A549 (cell line): Measurements from ENCODE around the gene NDUFS2. TPM values are rescaled to one million over a fixed set of nuclear protein-coding genes. Genes with fewer than 3 reads are reported as not detected.

ENCODE experiments used
- ATAC-seq, 2 experiments: fragments of 200-7000 bp in 1 of 2; fragments of >200 bp in 1 of 2; cut with Nextera tagmentation in 1 of 2; cut with Tn5 transposase in 1 of 2; 3 replicates each; pipeline versions ENCODE4 v1.8.0 to v1.9.1; 2018 to 2020; ENCODE audit warnings: mild to moderate bottlenecking in 1 of 2, moderate library complexity in 1 of 2
- CTCF ChIA-PET: fragments of 300-600 bp; sonication (Branson Sonifier 250); formaldehyde crosslinking; extraction: SDS; loops from one replicate; lab custom pipeline; 2021; ENCODE audit warnings: antibody characterized with exemption, inconsistent platforms; lab: Yijun Ruan, JAX
- POLR2A ChIA-PET: fragments of 350-600 bp; formaldehyde crosslinking; extraction: SDS; loops from one replicate; lab custom pipeline; 2021; ENCODE audit warnings: antibody characterized with exemption, inconsistent platforms; lab: Yijun Ruan, JAX
- DNase-seq, 2 experiments: peaks; one replicate each; pipeline versions ENCODE4 v3.0.0 to v3.0.0-alpha.2; 2011 to 2016; ENCODE audit warnings: low read depth in 1 of 2, low spot score in 1 of 2
- FAIRE-seq: peaks from 2 replicates; lab custom pipeline; 2011; peaks lifted over from hg19 to GRCh38; lab: Jason Lieb, UNC
- H3K27ac ChIP-seq, 2 experiments: fragments of >200 bp; sonication (Bioruptor Twin); formaldehyde crosslinking; 3 replicates each; pipeline ENCODE4 v1.5.1; 2016 to 2017
- H3K4me1 ChIP-seq: fragments of >200 bp; sonication (Bioruptor Twin); formaldehyde crosslinking; 3 replicates; pipeline ENCODE4 v1.6.1; 2016
- H3K4me2 ChIP-seq: fragments of >200 bp; sonication (Bioruptor Twin); formaldehyde crosslinking; 3 replicates; pipeline ENCODE4 v1.6.1; 2016
- H3K4me3 ChIP-seq: fragments of >200 bp; sonication (Bioruptor Twin); formaldehyde crosslinking; 3 replicates; pipeline ENCODE4 v1.5.1; 2016
- H3K9me3 ChIP-seq: fragments of >200 bp; sonication (Bioruptor Twin); formaldehyde crosslinking; 3 replicates; pipeline ENCODE4 v1.6.1; 2016
- BCL3 ChIP-seq: fragments of >200 bp; sonication (Bioruptor Twin); formaldehyde crosslinking; IDR thresholded peaks from 3 replicates; pipeline ENCODE4 v1.6.1; 2016
- CHD4 ChIP-seq: fragments of 200-600 bp; sonication (generic); IDR thresholded peaks from 2 replicates; pipeline ENCODE4 v1.6.1; 2016; ENCODE audit warnings: antibody characterized with exemption, mild to moderate bottlenecking, borderline replicate concordance
- CTCF ChIP-seq: fragments of >200 bp; sonication (Bioruptor Twin); formaldehyde crosslinking; IDR thresholded peaks from 3 replicates; pipeline ENCODE4 v1.5.1; 2016
- E2F6 ChIP-seq: IDR thresholded peaks from 2 replicates; pipeline ENCODE4 v1.6.1; 2012; ENCODE audit warnings: low read depth, borderline replicate concordance
- EHMT2 ChIP-seq: fragments of 200-600 bp; sonication (generic); IDR thresholded peaks from 2 replicates; pipeline ENCODE4 v1.6.1; 2016; ENCODE audit warnings: antibody characterized with exemption, low read depth, mild to moderate bottlenecking, moderate library complexity
- ELK1 ChIP-seq: fragments of 150-350 bp; IDR thresholded peaks from 2 replicates; pipeline ENCODE4 v1.6.1; 2014; ENCODE audit warnings: low read depth, mild to moderate bottlenecking, low read length
- ESRRA ChIP-seq: fragments of 150-350 bp; IDR thresholded peaks from 2 replicates; pipeline ENCODE4 v1.6.1; 2014; ENCODE audit warnings: mild to moderate bottlenecking, low read length, borderline replicate concordance
- FOSB ChIP-seq: fragments of 250-450 bp; sonication (Bioruptor Pico); IDR thresholded peaks from 2 replicates; pipeline ENCODE4 v1.5.0; 2020; ENCODE audit warnings: mild to moderate bottlenecking, moderate library complexity
- GATA3 ChIP-seq: IDR thresholded peaks from 2 replicates; pipeline ENCODE4 v1.6.1; 2012; ENCODE audit warnings: borderline replicate concordance
- HDAC2 ChIP-seq: fragments of 200-600 bp; sonication (generic); IDR thresholded peaks from 2 replicates; pipeline ENCODE4 v1.6.1; 2016
- HES2 ChIP-seq: fragments of >200 bp; sonication (Bioruptor Twin); formaldehyde crosslinking; IDR thresholded peaks from 2 replicates; pipeline ENCODE4 v1.6.1; 2016
- HEYL ChIP-seq: fragments of 250-450 bp; sonication (Bioruptor Pico); IDR thresholded peaks from 2 replicates; pipeline ENCODE4 v1.8.0; 2021; ENCODE audit warnings: mild to moderate bottlenecking, moderate library complexity
- KDM5A ChIP-seq: fragments of 200-600 bp; sonication (generic); IDR thresholded peaks from 2 replicates; pipeline ENCODE4 v1.6.1; 2016; ENCODE audit warnings: antibody characterized with exemption, mild to moderate bottlenecking
- MAX ChIP-seq: IDR thresholded peaks from 2 replicates; pipeline ENCODE4 v1.6.1; 2012
- NPAS2 ChIP-seq: fragments of 250-450 bp; sonication (Bioruptor Pico); IDR thresholded peaks from 2 replicates; pipeline ENCODE4 v1.8.0; 2022; ENCODE audit warnings: mild to moderate bottlenecking, moderate library complexity, borderline replicate concordance
- NR3C1 ChIP-seq: fragments of >200 bp; sonication (Bioruptor Twin); formaldehyde crosslinking; IDR thresholded peaks from 3 replicates; pipeline ENCODE4 v1.6.1; 2017
- PHF8 ChIP-seq: fragments of 200-600 bp; sonication (generic); IDR thresholded peaks from 2 replicates; pipeline ENCODE4 v1.6.1; 2016; ENCODE audit warnings: low read depth, mild to moderate bottlenecking, antibody characterized with exemption, moderate library complexity, borderline replicate concordance
- RAD21 ChIP-seq, 2 experiments: fragments of >200 bp in 1 of 2; sonication (Bioruptor Twin) in 1 of 2; formaldehyde crosslinking in 1 of 2; IDR thresholded peaks in 1 of 2; conservative IDR thresholded peaks in 1 of 2; 2 replicates in 1 of 2; 3 replicates in 1 of 2; pipeline ENCODE4 v1.6.1; 2012 to 2018; ENCODE audit warnings: inconsistent platforms in 1 of 2
- REST ChIP-seq: fragments of 200-600 bp; sonication (generic); IDR thresholded peaks from 2 replicates; pipeline ENCODE4 v1.6.1; 2016; ENCODE audit warnings: antibody characterized with exemption, mild to moderate bottlenecking, moderate library complexity
- RFX5 ChIP-seq: fragments of 450-650 bp; IDR thresholded peaks from 2 replicates; pipeline ENCODE4 v1.7.1; 2014; ENCODE audit warnings: antibody characterized with exemption, mild to moderate bottlenecking, moderate library complexity
- ZC3H11A ChIP-seq: fragments of 450-650 bp; IDR thresholded peaks from 2 replicates; pipeline ENCODE4 v1.6.1; 2014; ENCODE audit warnings: antibody characterized with exemption, mild to moderate bottlenecking
- ZNF302 ChIP-seq: fragments of 250-450 bp; sonication (Bioruptor Pico); IDR thresholded peaks from 2 replicates; pipeline ENCODE4 v1.9.0; 2021; ENCODE audit warnings: inconsistent platforms, mild to moderate bottlenecking, moderate library complexity
- ZSCAN20 ChIP-seq: fragments of 250-450 bp; sonication (Bioruptor Pico); IDR thresholded peaks from 2 replicates; pipeline ENCODE4 v1.8.0; 2022; ENCODE audit warnings: mild to moderate bottlenecking, moderate library complexity
- WGBS: methylation state at CpG from one replicate; pipeline ENCODE4 v1.1.6; 2017; ENCODE audit errors: missing lambda C conversion rate; 5-methylcytosine and 5-hydroxymethylcytosine counted together
- polyA plus RNA-seq, 4 experiments: library from polyadenylated mRNA; depleted of rRNA in 3 of 4; stranded (reverse); fragments of >200 nt; fragmentation: RNase III in 1 of 4; extraction: RNeasy Plus Mini Kit Qiagen cat#74134 plus additional on column Dnase treatment in 1 of 4; gene quantifications; 2 replicates in 3 of 4; 3 replicates in 1 of 4; pipeline ENCODE4 v1.2.3, GENCODE V29; 2011 to 2017

The NDUFS2 gene
- polyA plus RNA-seq, 2 of the 4 experiments (the other 2 are of a cell fraction) = 142 to 144 TPM

GRCh38 chr1:161182214-161182613 lies 20.0 kb upstream of the NDUFS2 start:
- FAIRE-seq = no peak
- CTCF ChIA-PET = interaction anchor here (1.1 to 5.5 kb wide), 8 partner anchors 10 to 200 kb away, joined by 3 to 49 read pairs (median 6); partner anchors contain the start of gene PPOX

GRCh38 chr1:161185282-161185682 lies 16.9 kb upstream of the NDUFS2 start:
- Histone ChIP-seq H3K4me2 (no peak overlapping the region), H3K4me3 (no peak overlapping the region), H3K9me3 (no peaks in the 10 kb centered on the region), H3K4me1 (peaks cover 12% of the 10 kb centered on the region), H3K27ac (no peak overlapping the region)
- FAIRE-seq = no peak
- DNase-seq = no peak
- 47% methylated on average over 3 of the region's 3 CpGs for WGBS
- ChIA-PET CTCF (interaction anchor here (1.4 kb wide), 2 partner anchors 9 to 197 kb away, joined by 4 to 7 read pairs; no protein-coding TSS in a partner anchor), POLR2A (no interaction called here)
- ATAC-seq = no peak
- TF ChIP-seq BCL3 = no peak
- TF ChIP-seq REST = no peak
- no peak for TF ChIP-seq HDAC2
- no peak for TF ChIP-seq NPAS2 (CRISPR knock-in tag)

More at GRCh38 chr1:161182214-161182613, 20.0 kb upstream of the NDUFS2 start:
- Histone ChIP-seq H3K4me2 (peak overlapping the region; percentile 37), H3K9me3 (no peaks in the 10 kb centered on the region), H3K4me3 (no peak overlapping the region), H3K4me1 (peaks cover 17% of the 10 kb centered on the region), H3K27ac (0 out of 6 replicates have a peak overlapping the region, but pooled peaks of 1 of the 2 experiments have one; percentile 4)
- POLR2A ChIA-PET = interaction anchor here (1.3 kb wide), 2 partner anchors 16 to 20 kb away, joined by 3 to 7 read pairs; partner anchors contain the start of gene NDUFS2
- 87% methylated on average over 1 of the region's 1 CpG for WGBS
- ATAC-seq (no peak), DNase-seq (peak in 1 of 2 experiments; percentile 30)
- TF ChIP-seq ZNF302 (CRISPR knock-in tag) = no peak
- TF ChIP-seq ZSCAN20 (CRISPR knock-in tag) = no peak
- no peak for TF ChIP-seq HEYL (CRISPR knock-in tag)

GRCh38 chr1:161185732-161186311 lies 16.3 kb upstream of the NDUFS2 start:
- DNase-seq = no peak
- no peak for ATAC-seq
- Histone ChIP-seq H3K9me3 (no peaks in the 10 kb centered on the region), H3K4me2 (no peak overlapping the region)
- no peak for FAIRE-seq
- CTCF ChIA-PET = interaction anchor here (1.4 to 1.6 kb wide), 3 partner anchors 10 to 197 kb away, joined by 4 to 7 read pairs (median 6); no protein-coding TSS in a partner anchor
- TF ChIP-seq EHMT2 (no peak), GATA3 (no peak), RFX5 (no peak), FOSB (no peak), ESRRA (no peak), HES2 (no peak), ZC3H11A (no peak), E2F6 (no peak), RAD21 (conservative IDR thresholded peaks at IDR 0.05 in 1 of 2, IDR thresholded peaks at IDR 0.05 in 1 of 2) (no peak), MAX (no peak), KDM5A (no peak), ELK1 (no peak), PHF8 (no peak), NR3C1 (no peak), ZNF302 (CRISPR knock-in tag) (no peak), CTCF (no peak), CHD4 (no peak)
- TF ChIP-seq, all 56 proteins: peak for 0
- POLR2A ChIA-PET = no interaction called here
- 42% methylated on average over 2 of the region's 2 CpGs for whole genome bisulfite sequencing
- Histone ChIP-seq H3K27ac (no peak overlapping the region), H3K4me3 (no peak overlapping the region), H3K4me1 (peaks cover 12% of the 10 kb centered on the region)
